ENCODE data around the gene SSH3. TPM values are rescaled to one million over a fixed set of nuclear protein-coding genes. Genes with fewer than 3 reads are reported as not detected.

The SSH3 gene
- polyA plus RNA-seq, 1 donor = 17.6 TPM

- no peak for DNase-seq (ENCODE audit: low read depth)
Observed at GRCh38 chr11:67279589-67280340, 23.6 kb upstream of the SSH3 start.

GRCh38 chr11:67280341-67280787 lies 23.0 kb upstream of the SSH3 start:
- no peak for DNase-seq (ENCODE audit: low read depth)

- no peak for DNase-seq (ENCODE audit: low read depth)
Observed at GRCh38 chr11:67280788-67281551, 22.4 kb upstream of the SSH3 start.

GRCh38 chr11:67281552-67282150 lies 21.7 kb upstream of the SSH3 start:
- DNase-seq (ENCODE audit: low read depth) = no peak

- no peak for DNase-seq (ENCODE audit: low read depth)
Observed at GRCh38 chr11:67282155-67282875, 21.0 kb upstream of the SSH3 start.

GRCh38 chr11:67282876-67283371 lies 20.4 kb upstream of the SSH3 start:
- DNase-seq (ENCODE audit: low read depth) = no peak

GRCh38 chr11:67283481-67283963 lies 19.8 kb upstream of the SSH3 start:
- no peak for DNase-seq (ENCODE audit: low read depth)

GRCh38 chr11:67284811-67285540 lies 18.4 kb upstream of the SSH3 start:
- DNase-seq (ENCODE audit: low read depth) = no peak

GRCh38 chr11:67285541-67286498 lies 17.5 kb upstream of the SSH3 start:
- no peak for DNase-seq (ENCODE audit: low read depth)

- no peak for DNase-seq (ENCODE audit: low read depth)
Observed at GRCh38 chr11:67286621-67287333, 16.6 kb upstream of the SSH3 start.

- no peak for DNase-seq (ENCODE audit: low read depth)
Observed at GRCh38 chr11:67287355-67288197, 15.8 kb upstream of the SSH3 start.

GRCh38 chr11:67288198-67288451 lies 15.2 kb upstream of the SSH3 start:
- no peak for DNase-seq (ENCODE audit: low read depth)

- peak; percentile 44 for DNase-seq (ENCODE audit: low read depth)
Observed at GRCh38 chr11:67288452-67289225, 14.7 kb upstream of the SSH3 start.

GRCh38 chr11:67289226-67289650 lies 14.1 kb upstream of the SSH3 start, which contains the start of gene ANKRD13D:
Gene ANKRD13D, plus strand, starts transcription at chr11:67289303. Its CDS starts 158 bp downstream, at chr11:67289461.
- no peak for DNase-seq (ENCODE audit: low read depth)

- DNase-seq (ENCODE audit: low read depth) = no peak
Observed at GRCh38 chr11:67289651-67290479, 13.5 kb upstream of the SSH3 start.

GRCh38 chr11:67290801-67291200 lies 12.5 kb upstream of the SSH3 start:
- no peak for DNase-seq (ENCODE audit: low read depth)

Measured in forelimb muscle (tissue), 1 donor.